HEK293T (cell line): ENCODE data around the gene TMEM151B.

Experiments used
- ELF4 ChIP-seq: fragments of 450-650 bp; IDR thresholded peaks from 2 replicates; pipeline ENCODE4 v1.6.1; 2017; ENCODE audit warnings: antibody characterized with exemption
- FOXA1 ChIP-seq: fragments of 450-650 bp; IDR thresholded peaks from 2 replicates; pipeline ENCODE4 v1.6.1; 2016; ENCODE audit warnings: mild to moderate bottlenecking
- FOXM1 ChIP-seq: fragments of 450-650 bp; IDR thresholded peaks from 2 replicates; pipeline ENCODE4 v1.6.1; 2017; ENCODE audit warnings: mild to moderate bottlenecking, borderline replicate concordance
- L3MBTL2 ChIP-seq: fragments of 450-650 bp; conservative IDR thresholded peaks from 2 replicates; pipeline ENCODE4 v1.6.1; 2016; ENCODE audit warnings: mild to moderate bottlenecking
- NFRKB ChIP-seq: fragments of 450-650 bp; IDR thresholded peaks from 2 replicates; pipeline ENCODE4 v1.6.1; 2016; ENCODE audit warnings: mild to moderate bottlenecking, moderate library complexity
- SP1 ChIP-seq: fragments of 450-650 bp; IDR thresholded peaks from 2 replicates; pipeline ENCODE4 v1.6.1; 2017
- SUZ12 ChIP-seq: fragments of 450-650 bp; IDR thresholded peaks from 2 replicates; pipeline ENCODE4 v1.6.1; 2016; ENCODE audit warnings: mild to moderate bottlenecking

- TF ChIP-seq ELF4 (no peak), L3MBTL2 (no peak), FOXM1 (no peak), SUZ12 (no peak), SP1 (no peak), NFRKB (no peak), FOXA1 (no peak)
Measured at GRCh38 chr6:44306710-44307109, 36.5 kb downstream of the TMEM151B start.
